Measurements from ENCODE around the gene FOS. TPM values are rescaled to one million over a fixed set of nuclear protein-coding genes. Genes with fewer than 3 reads are reported as not detected.
"Not testable (repeated sequence)": the region's sequence is repeated elsewhere in the genome, so short reads cannot be mapped to it uniquely, and the experiment has no call there.

FOS gene
- total RNA-seq: 5.9 and 79.9 TPM in 2 replicates

- DNase-seq (ENCODE audit: extremely low read depth, low read depth, low spot score): no peak
Observed at GRCh38 chr14:75278422-75279152, at the start of gene FOS. Gene FOS (plus strand): TSS chr14:75278828. CDS start chr14:75278983, 155 bp downstream.

- DNase-seq (ENCODE audit: extremely low read depth, low read depth, low spot score): no peak
Observed at GRCh38 chr14:75229661-75230139, 48.9 kb upstream of the FOS start.

DNA sequence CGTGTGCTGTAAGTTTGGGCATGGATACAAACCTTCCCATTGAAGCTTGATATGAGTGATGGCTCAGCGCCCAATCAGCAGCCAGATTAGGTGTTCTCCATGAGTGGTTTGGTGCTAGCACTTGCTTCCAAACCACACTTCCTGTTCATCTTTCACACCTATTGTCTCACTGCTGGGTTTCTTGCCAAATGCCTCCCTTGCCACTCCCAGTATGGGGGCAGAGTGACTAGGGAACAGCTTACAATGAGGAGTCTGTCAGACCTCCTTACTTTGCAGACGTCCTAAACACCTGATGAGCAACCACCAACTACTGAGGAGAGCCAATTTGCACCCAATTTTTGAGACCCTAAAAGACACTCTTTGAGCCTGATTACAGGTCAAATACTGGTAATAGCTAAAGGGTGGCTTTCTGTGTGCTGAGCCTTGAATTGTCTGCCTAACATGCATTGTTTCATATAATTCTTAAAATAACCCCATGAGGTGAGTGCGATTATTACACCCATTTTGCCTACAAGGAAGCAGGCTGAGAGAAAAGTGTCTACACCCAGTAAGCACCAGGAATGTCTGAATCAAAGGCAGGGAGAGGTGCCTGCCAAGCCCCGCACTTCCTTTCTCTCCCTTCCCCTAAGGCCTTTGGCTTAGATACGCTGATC is 48.4 kb upstream of the FOS start:
- no peak for DNase-seq (ENCODE audit: extremely low read depth, low read depth, low spot score)

DNA sequence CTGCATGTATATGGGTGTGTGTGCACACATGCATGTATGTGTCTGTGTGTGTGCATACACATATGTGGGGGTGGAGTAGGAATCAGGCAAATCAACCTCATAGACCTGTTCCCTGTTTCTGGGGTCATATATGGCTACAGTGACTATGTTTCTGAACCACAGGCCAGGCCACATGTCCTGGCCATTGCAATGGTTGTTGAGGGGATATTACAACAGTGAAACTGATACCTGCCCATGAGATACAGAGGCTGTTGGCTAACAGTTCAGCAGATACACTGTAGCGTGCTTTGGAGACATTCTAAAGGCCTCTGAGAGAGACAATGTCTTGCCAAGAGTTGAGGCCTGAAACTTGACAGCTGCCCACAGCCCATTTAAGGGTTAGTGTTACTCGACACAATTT is 47.3 kb upstream of the FOS start:
- no peak for DNase-seq (ENCODE audit: extremely low read depth, low read depth, low spot score)

- DNase-seq (ENCODE audit: extremely low read depth, low read depth, low spot score): no peak
Observed at GRCh38 chr14:75232191-75232590, 46.4 kb upstream of the FOS start.

DNA sequence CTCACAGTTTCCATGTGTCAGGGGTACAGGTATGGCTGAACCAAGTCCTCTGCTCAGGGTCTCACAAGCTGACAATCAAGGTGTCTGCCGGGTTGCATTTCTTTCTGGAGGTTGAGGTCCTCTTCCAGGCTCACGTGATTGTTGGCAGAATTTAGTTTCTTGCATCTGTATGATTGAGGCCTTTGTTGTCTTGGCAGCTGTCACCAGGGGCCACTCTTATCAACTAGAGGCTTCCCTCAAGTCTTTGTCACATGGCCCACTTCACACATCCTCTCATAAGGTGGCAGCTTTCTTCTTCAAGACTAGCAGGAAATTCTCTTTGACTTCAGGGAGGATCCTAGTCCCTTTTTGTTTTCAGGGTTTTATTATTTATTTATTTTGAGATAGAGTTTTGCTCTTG is 46.0 kb upstream of the FOS start:
- no peak for DNase-seq (ENCODE audit: extremely low read depth, low read depth, low spot score)

- DNase-seq (ENCODE audit: extremely low read depth, low read depth, low spot score): peak; percentile 72
Observed at GRCh38 chr14:75234173-75235115, 44.2 kb upstream of the FOS start.

- DNase-seq (ENCODE audit: extremely low read depth, low read depth, low spot score): not testable (repeated sequence)
Observed at GRCh38 chr14:75235198-75235597, 43.4 kb upstream of the FOS start.

- no peak for DNase-seq (ENCODE audit: extremely low read depth, low read depth, low spot score)
Observed at GRCh38 chr14:75236467-75236866, 42.2 kb upstream of the FOS start.

DNA sequence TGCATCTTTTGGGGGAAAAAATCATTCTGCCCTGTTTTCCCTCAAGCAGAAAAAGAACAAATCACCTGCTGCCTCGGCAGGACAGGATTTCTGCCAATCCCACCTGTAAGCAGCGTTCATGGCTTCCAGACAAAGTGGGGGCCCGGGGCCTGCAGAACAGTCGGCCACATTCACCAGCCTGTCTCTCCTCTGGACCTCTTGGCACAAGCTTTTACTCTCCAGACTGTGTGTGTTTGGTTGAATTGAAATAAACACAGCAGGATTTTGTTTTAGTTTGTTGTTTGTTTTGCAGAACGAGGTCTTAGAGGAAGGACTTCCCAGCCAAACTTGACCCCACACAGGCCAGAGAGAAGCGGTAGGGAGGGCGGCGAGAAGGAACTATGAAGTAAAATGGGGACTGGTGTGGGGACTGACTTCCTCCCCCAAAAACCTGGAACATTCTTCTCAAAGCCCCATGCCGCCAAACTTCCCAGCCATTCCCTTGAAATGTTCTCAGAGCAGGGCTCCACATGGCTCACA is 41.7 kb upstream of the FOS start:
- no peak for DNase-seq (ENCODE audit: extremely low read depth, low read depth, low spot score)

DNA sequence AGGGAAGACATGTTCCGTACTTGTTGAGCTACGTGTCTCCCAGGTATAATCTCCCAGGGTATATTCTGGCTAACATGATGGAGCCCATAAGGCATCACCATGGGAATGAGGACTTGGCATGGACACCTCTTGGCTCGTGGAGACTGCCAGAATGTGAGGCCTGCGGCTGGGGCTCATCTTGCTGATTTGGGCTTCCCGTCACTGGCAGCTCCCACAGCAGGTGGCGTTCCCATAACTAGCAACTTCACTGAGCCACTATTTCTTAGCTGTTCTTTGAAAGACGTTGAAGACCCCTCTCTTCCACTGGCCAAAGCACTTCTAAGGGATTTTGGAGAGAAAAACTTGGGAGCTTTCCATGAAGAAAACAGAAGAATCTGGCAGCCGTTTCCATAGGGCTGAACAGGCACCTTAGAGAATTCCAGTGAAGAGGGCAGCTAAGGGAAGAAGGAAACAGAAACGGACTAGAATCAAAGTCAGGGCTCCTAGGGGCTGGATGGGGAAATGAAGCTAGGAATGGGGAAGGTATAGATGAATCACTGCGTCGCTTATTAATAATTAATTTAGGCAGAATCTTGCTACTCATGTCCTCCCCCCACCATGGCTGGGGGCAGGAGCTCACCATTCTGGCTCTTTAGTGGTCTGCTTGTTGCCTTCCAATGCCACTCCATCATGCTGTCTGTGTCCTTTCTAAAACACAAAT is 39.7 kb upstream of the FOS start:
- DNase-seq (ENCODE audit: extremely low read depth, low read depth, low spot score): no peak

GRCh38 chr14:75240781-75241180 is 37.8 kb upstream of the FOS start:
- no peak for DNase-seq (ENCODE audit: extremely low read depth, low read depth, low spot score)

GRCh38 chr14:75242546-75243273 is 35.9 kb upstream of the FOS start:
- no peak for DNase-seq (ENCODE audit: extremely low read depth, low read depth, low spot score)

- no peak for DNase-seq (ENCODE audit: extremely low read depth, low read depth, low spot score)
Observed at GRCh38 chr14:75244121-75244520, 34.5 kb upstream of the FOS start.

- no peak for DNase-seq (ENCODE audit: extremely low read depth, low read depth, low spot score)
Observed at GRCh38 chr14:75246546-75247285, 31.9 kb upstream of the FOS start.

DNA sequence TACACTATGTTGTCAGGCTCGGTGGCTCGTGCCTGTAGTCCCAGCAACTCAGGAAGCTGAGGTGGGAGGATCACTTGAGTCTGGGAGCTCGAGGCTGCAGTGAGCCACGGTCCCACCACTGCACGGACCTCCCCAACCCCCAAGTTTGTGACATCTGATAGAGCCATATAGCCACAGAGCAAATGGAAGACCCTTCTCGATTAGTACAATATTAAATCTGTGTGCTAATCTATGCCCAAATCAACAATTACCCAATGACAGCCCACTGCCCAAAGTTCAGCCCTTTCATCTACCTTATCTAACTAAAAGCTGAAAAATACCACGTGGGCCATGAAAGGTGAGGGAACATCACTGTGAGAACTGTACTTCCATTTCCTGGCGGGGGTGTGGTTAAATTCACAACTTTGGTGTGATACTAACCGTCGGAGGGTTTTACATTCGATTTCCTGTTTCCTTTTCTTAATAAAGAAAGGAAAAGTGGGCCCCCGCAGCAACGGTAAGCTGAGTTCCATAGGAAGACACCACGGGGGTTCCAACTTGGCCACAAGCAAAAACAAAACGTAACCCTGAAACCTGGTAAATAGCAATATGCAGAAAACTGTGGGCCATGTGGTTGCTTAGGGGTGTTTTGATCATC is 31.2 kb upstream of the FOS start:
- DNase-seq (ENCODE audit: extremely low read depth, low read depth, low spot score): no peak

GRCh38 chr14:75247939-75248338 is 30.7 kb upstream of the FOS start:
- DNase-seq (ENCODE audit: extremely low read depth, low read depth, low spot score): no peak

GRCh38 chr14:75249251-75249957 is 29.2 kb upstream of the FOS start:
- no peak for DNase-seq (ENCODE audit: extremely low read depth, low read depth, low spot score)

Measured in glomerular endothelial cell (primary cell).